K562 (cell line): Measurements from ENCODE around the gene ACAP2. TPM values are rescaled to one million over a fixed set of nuclear protein-coding genes. Genes with fewer than 3 reads are reported as not detected.

Experiments used
- CHD2 ChIP-seq: IDR thresholded peaks from 2 replicates; pipeline ENCODE4 v1.6.1; 2011; ENCODE audit warnings: low read depth, low read length
- DMBX1 ChIP-seq: fragments of 250-450 bp; sonication (Bioruptor Pico); IDR thresholded peaks from 2 replicates; pipeline ENCODE4 v1.8.0; 2022; ENCODE audit warnings: inconsistent platforms, mild to moderate bottlenecking, moderate library complexity, borderline replicate concordance
- EWSR1 ChIP-seq: fragments of 450-650 bp; IDR thresholded peaks from 2 replicates; pipeline ENCODE4 v1.6.1; 2018; ENCODE audit warnings: borderline replicate concordance, mild to moderate bottlenecking, low read depth, moderate library complexity; ENCODE audit not compliant: partially characterized antibody
- FIP1L1 ChIP-seq: fragments of 200-400 bp; formaldehyde crosslinking; IDR thresholded peaks from 2 replicates; pipeline ENCODE4 v1.6.1; 2018; ENCODE audit warnings: mild to moderate bottlenecking, low read depth, low read length; ENCODE audit not compliant: poor library complexity, severe bottlenecking
- FOSL1 ChIP-seq: fragments of 200-800 bp; sonication (Bioruptor generic); conservative IDR thresholded peaks from 2 replicates; pipeline ENCODE4 v1.6.1; 2016; ENCODE audit warnings: missing genetic modification characterization, missing compliant biosample characterization
- FOXP1 ChIP-seq: sonication (generic); formaldehyde crosslinking; IDR thresholded peaks from 2 replicates; pipeline ENCODE4 v1.8.0; 2022; ENCODE audit warnings: mild to moderate bottlenecking, missing genetic modification reagents
- HNRNPUL1 ChIP-seq: fragments of 200-400 bp; formaldehyde crosslinking; IDR thresholded peaks from 2 replicates; pipeline ENCODE4 v1.6.1; 2017; ENCODE audit warnings: low read length
- IRF9 ChIP-seq: fragments of 450-650 bp; IDR thresholded peaks from 2 replicates; pipeline ENCODE4 v1.6.1; 2016; ENCODE audit warnings: missing biosample characterization, missing genetic modification characterization
- KDM2B ChIP-seq: fragments of 250-450 bp; sonication (Bioruptor Pico); IDR thresholded peaks from 2 replicates; pipeline ENCODE4 v1.8.0; 2021; ENCODE audit warnings: mild to moderate bottlenecking, moderate library complexity
- MBD1 ChIP-seq: fragments of 250-450 bp; sonication (Bioruptor Pico); IDR thresholded peaks from 2 replicates; pipeline ENCODE4 v1.8.0; 2022; ENCODE audit warnings: inconsistent platforms
- MCM3 ChIP-seq: fragments of 450-650 bp; IDR thresholded peaks from 2 replicates; pipeline ENCODE4 v1.6.1; 2016
- MCM5 ChIP-seq: fragments of 450-650 bp; IDR thresholded peaks from 2 replicates; pipeline ENCODE4 v1.6.1; 2016; ENCODE audit warnings: low read depth
- MECOM ChIP-seq: fragments of 250-450 bp; sonication (Bioruptor Pico); IDR thresholded peaks from 2 replicates; pipeline ENCODE4 v1.8.0; 2022; ENCODE audit warnings: inconsistent platforms
- NFYB ChIP-seq: IDR thresholded peaks from 2 replicates; pipeline ENCODE4 v1.6.1; 2011; ENCODE audit warnings: mild to moderate bottlenecking, moderate library complexity; ENCODE audit not compliant: insufficient read length; ENCODE audit errors: extremely low read depth
- POLR2AphosphoS5 ChIP-seq: IDR thresholded peaks from 2 replicates; pipeline ENCODE4 v1.6.1; 2011; ENCODE audit warnings: mild to moderate bottlenecking, low read depth, low read length, moderate library complexity; ENCODE audit not compliant: control insufficient read depth, insufficient read depth
- POU5F1 ChIP-seq: fragments of 150-350 bp; IDR thresholded peaks from 2 replicates; pipeline ENCODE4 v1.6.1; 2014; ENCODE audit warnings: borderline replicate concordance, low read length, low read depth, mild to moderate bottlenecking; ENCODE audit not compliant: partially characterized antibody
- RBM15 ChIP-seq: fragments of 200-400 bp; formaldehyde crosslinking; IDR thresholded peaks from 2 replicates; pipeline ENCODE4 v1.6.1; 2018; ENCODE audit warnings: mild to moderate bottlenecking, low read length, moderate library complexity; ENCODE audit not compliant: insufficient read depth
- RFX5 ChIP-seq: IDR thresholded peaks from 2 replicates; pipeline ENCODE4 v1.6.1; 2011; ENCODE audit warnings: low read depth, mild to moderate bottlenecking, improper control_type of control experiment, low read length
- RNF219 ChIP-seq: fragments of 250-450 bp; sonication (Bioruptor Pico); IDR thresholded peaks from 2 replicates; pipeline ENCODE4 v1.5.0; 2022; ENCODE audit warnings: mild to moderate bottlenecking
- SETDB1 ChIP-seq: IDR thresholded peaks from one replicate; pipeline ENCODE4 v1.6.1; 2012; ENCODE audit warnings: low read length, control low read depth, inconsistent platforms
- STAG1 ChIP-seq: sonication (generic); formaldehyde crosslinking; IDR thresholded peaks from 2 replicates; pipeline ENCODE4 v1.5.0; 2020; ENCODE audit warnings: missing genetic modification reagents, borderline replicate concordance
- STAT5A ChIP-seq: IDR thresholded peaks from 2 replicates; pipeline ENCODE4 v1.6.1; 2012; ENCODE audit warnings: low read length, inconsistent platforms, borderline replicate concordance
- ZNF280A ChIP-seq: fragments of 450-650 bp; IDR thresholded peaks from 2 replicates; pipeline ENCODE4 v1.6.1; 2018; ENCODE audit warnings: mild to moderate bottlenecking, low read depth; ENCODE audit not compliant: partially characterized antibody
- ZNF3 ChIP-seq: fragments of 250-450 bp; sonication (Bioruptor Pico); IDR thresholded peaks from 2 replicates; pipeline ENCODE4 v1.5.0; 2021; ENCODE audit warnings: mild to moderate bottlenecking, moderate library complexity
- polyA plus RNA-seq, 8 experiments: library from polyadenylated mRNA; depleted of rRNA in 4 of 8; stranded (reverse) in 5 of 8; unstranded in 3 of 8; fragments of >200 nt; fragmentation: Nextera tagmentation in 2 of 8; fragmentation: Illumina TruSeq in 1 of 8; extraction: Ambion mirVana in 2 of 8; extraction: Trizol in 1 of 8; gene quantifications; 2 replicates each; pipeline versions ENCODE4 v1.2.1 to v1.2.3, GENCODE V29; 2011 to 2014; ENCODE audit warnings: inconsistent platforms in 1 of 8, missing spikeins in 1 of 8
- total RNA-seq, 7 experiments: library from RNA; depleted of rRNA in 6 of 7; stranded (reverse); fragments of >200 nt in 6 of 7; fragmentation: Illumina TruSeq in 2 of 7; extraction: Trizol in 2 of 7; gene quantifications; 2 replicates each; pipeline versions ENCODE4 v1.2.1 to v1.2.3, GENCODE V29; 2011 to 2021; ENCODE audit warnings: low replicate concordance in 1 of 7

The ACAP2 gene
- total and polyA plus RNA-seq, 9 of the 15 experiments (the other 6 are each of a cell fraction or from before 2014, with no cell fraction given): 10.6 to 52.7 (median 34.4) TPM

- TF ChIP-seq RNF219 (CRISPR knock-in tag): no peak
- no peak for TF ChIP-seq MCM5
- TF ChIP-seq FIP1L1: no peak
- TF ChIP-seq RBM15: no peak
- no peak for TF ChIP-seq EWSR1
- TF ChIP-seq MCM3: no peak
- no peak for TF ChIP-seq SETDB1
- no peak for TF ChIP-seq RFX5
- TF ChIP-seq FOSL1 (tag): peak; percentile 87
- no peak for TF ChIP-seq HNRNPUL1
- TF ChIP-seq STAT5A: no peak
- TF ChIP-seq FOXP1 (CRISPR knock-in tag): no peak
- no peak for TF ChIP-seq NFYB
- TF ChIP-seq DMBX1 (CRISPR knock-in tag): peak; percentile 93
- TF ChIP-seq ZNF280A: no peak
- no peak for TF ChIP-seq KDM2B (CRISPR knock-in tag)
- no peak for TF ChIP-seq POU5F1
- TF ChIP-seq MBD1 (CRISPR knock-in tag): no peak
- TF ChIP-seq ZNF3 (CRISPR knock-in tag): no peak
- peak; percentile 74 for TF ChIP-seq MECOM (CRISPR knock-in tag)
- no peak for TF ChIP-seq CHD2
- TF ChIP-seq IRF9: no peak; the same call in 1 of the 2 replicates
- no peak for TF ChIP-seq POLR2AphosphoS5
- TF ChIP-seq STAG1 (CRISPR knock-in tag): no peak
Measured at GRCh38 chr3:195352895-195353488, 89.8 kb downstream of the ACAP2 start (continued).
